ENCODE results near the gene DIPK2B. TPM values are rescaled to one million over a fixed set of nuclear protein-coding genes. Genes with fewer than 3 reads are reported as not detected.

Gene DIPK2B, protein sequence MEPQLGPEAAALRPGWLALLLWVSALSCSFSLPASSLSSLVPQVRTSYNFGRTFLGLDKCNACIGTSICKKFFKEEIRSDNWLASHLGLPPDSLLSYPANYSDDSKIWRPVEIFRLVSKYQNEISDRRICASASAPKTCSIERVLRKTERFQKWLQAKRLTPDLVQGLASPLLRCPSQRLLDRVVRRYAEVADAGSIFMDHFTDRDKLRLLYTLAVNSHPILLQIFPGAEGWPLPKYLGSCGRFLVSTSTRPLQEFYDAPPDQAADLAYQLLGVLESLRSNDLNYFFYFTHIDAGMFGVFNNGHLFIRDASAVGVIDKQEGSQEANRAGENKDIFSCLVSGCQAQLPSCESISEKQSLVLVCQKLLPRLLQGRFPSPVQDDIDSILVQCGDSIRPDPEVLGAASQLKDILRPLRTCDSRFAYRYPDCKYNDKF
- total RNA-seq (2021) (not detected in 3 replicates), Bru-seq, nascent RNA (not detected)
- long read RNA-seq, experiment 1: 0 reads
- long read RNA-seq, experiment 2: 0 reads
- long read RNA-seq, experiment 3: 0 reads

DNA sequence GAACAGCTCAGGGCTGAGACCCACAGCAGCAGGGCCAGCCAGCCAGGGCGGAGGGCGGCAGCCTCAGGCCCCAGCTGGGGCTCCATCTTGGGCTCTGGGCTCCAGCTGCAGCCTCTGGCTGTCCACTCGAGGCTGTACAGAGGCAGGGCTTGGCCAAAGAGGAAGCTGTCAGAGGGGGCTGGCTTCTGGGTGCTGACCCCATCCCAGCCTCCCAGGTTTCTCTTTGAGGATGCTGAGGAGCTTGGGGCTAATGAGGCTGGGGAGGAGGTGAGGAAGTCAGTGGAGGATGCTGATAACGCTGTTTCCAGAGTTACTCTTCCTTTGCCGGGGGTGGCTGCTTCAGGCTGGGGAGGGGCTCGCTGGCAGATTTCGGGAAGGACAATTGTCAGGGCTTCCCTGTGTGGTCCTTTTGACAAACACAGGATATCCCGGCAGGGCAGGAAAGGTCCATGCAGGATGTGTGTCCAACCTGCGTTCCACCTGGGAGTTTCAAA lies at the start of gene DIPK2B:
Gene DIPK2B, minus strand, starts transcription at position 136 of the 494 bp plus-strand sequence. Its CDS starts 50 bp downstream, at position 86.
- no peak within 1 kb of the TSS for H3K4me3 Mint-ChIP-seq
- CTCF ChIA-PET: no interaction called here
- H3K4me1 Mint-ChIP-seq: peaks cover 11% of the 10 kb centered on the region

DNA sequence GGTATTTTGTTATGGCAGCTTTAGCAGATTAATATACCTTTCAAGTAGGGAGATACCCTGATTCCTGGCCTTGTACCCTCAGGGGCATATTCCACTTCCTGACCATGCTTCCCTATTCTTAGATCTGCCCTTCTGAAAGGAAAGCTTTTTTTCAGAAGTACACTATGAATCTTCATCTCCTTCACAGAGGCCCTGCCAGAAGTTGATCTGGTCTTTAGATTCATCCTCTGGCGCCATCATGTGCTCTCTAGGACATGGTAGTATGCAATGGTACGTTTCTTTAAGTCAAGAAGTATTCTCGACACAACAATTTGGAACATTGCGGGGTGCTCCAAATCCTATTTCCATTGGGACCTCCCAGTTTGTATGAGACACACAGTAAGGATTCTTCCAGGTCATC lies 39.6 kb upstream of the DIPK2B start:
- TF ChIP-seq ZNF423 (CRISPR knock-in tag; IDR thresholded peaks at IDR 0.05): no peak
- TF ChIP-seq, protein P1, sequence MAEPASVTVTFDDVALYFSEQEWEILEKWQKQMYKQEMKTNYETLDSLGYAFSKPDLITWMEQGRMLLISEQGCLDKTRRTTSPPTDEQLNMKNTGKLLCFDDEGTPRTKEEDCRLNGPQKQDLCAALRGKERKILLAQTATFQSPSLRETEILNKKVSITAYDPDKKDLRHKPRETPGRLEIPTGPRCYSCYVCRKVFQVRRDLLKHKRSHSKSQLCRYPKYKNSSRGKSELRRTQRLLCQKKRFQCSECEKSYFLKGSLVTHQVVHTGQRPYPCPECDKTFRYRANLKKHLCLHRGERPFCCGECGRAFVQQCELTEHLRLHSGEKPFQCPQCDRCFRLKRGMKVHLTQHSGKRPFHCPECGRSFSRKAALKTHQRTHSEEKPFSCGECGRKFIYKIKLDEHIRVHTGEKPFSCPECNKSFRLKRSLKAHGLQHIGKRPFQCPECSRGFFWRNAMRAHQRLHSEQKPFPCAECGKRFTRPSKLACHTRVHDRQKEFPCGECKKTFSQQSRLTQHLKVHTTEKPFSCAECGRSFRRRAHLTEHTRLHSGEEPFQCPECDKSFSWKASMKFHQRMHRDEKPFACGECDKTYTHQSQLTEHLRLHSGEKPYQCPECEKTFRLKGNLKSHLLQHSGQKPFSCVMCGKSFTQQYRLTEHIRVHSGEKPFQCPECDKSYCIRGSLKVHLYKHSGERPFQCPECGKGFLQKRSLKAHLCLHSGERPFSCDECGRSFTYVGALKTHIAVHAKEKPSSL (CRISPR knock-in tag; conservative IDR thresholded peaks at IDR 0.05): no peak
- TF ChIP-seq, protein P2, sequence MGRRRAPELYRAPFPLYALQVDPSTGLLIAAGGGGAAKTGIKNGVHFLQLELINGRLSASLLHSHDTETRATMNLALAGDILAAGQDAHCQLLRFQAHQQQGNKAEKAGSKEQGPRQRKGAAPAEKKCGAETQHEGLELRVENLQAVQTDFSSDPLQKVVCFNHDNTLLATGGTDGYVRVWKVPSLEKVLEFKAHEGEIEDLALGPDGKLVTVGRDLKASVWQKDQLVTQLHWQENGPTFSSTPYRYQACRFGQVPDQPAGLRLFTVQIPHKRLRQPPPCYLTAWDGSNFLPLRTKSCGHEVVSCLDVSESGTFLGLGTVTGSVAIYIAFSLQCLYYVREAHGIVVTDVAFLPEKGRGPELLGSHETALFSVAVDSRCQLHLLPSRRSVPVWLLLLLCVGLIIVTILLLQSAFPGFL (CRISPR knock-in tag; IDR thresholded peaks at IDR 0.05; ENCODE audit: borderline replicate concordance): no peak
- TF ChIP-seq RORB (CRISPR knock-in tag; IDR thresholded peaks at IDR 0.05): no peak
- TF ChIP-seq ZNF396 (CRISPR knock-in tag; IDR thresholded peaks at IDR 0.05; ENCODE audit: borderline replicate concordance): no peak
- TF ChIP-seq MYBL2 (CRISPR knock-in tag; IDR thresholded peaks at IDR 0.05): no peak
- TF ChIP-seq, protein P3, sequence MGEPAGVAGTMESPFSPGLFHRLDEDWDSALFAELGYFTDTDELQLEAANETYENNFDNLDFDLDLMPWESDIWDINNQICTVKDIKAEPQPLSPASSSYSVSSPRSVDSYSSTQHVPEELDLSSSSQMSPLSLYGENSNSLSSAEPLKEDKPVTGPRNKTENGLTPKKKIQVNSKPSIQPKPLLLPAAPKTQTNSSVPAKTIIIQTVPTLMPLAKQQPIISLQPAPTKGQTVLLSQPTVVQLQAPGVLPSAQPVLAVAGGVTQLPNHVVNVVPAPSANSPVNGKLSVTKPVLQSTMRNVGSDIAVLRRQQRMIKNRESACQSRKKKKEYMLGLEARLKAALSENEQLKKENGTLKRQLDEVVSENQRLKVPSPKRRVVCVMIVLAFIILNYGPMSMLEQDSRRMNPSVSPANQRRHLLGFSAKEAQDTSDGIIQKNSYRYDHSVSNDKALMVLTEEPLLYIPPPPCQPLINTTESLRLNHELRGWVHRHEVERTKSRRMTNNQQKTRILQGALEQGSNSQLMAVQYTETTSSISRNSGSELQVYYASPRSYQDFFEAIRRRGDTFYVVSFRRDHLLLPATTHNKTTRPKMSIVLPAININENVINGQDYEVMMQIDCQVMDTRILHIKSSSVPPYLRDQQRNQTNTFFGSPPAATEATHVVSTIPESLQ (CRISPR knock-in tag; IDR thresholded peaks at IDR 0.05): no peak
- no peak for TF ChIP-seq IRF2 (CRISPR knock-in tag; IDR thresholded peaks at IDR 0.05; ENCODE audit: borderline replicate concordance, low read depth)
- no peak for TF ChIP-seq ZNF232 (CRISPR knock-in tag; IDR thresholded peaks at IDR 0.05)
- no peak for TF ChIP-seq FOXP1 (CRISPR knock-in tag; IDR thresholded peaks at IDR 0.05; ENCODE audit: borderline replicate concordance)
- TF ChIP-seq NFE2L1 (CRISPR knock-in tag; IDR thresholded peaks at IDR 0.05): no peak
- TF ChIP-seq TCF7 (CRISPR knock-in tag; IDR thresholded peaks at IDR 0.05; ENCODE audit: low read depth): no peak
- TF ChIP-seq, protein P4, sequence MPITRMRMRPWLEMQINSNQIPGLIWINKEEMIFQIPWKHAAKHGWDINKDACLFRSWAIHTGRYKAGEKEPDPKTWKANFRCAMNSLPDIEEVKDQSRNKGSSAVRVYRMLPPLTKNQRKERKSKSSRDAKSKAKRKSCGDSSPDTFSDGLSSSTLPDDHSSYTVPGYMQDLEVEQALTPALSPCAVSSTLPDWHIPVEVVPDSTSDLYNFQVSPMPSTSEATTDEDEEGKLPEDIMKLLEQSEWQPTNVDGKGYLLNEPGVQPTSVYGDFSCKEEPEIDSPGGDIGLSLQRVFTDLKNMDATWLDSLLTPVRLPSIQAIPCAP (CRISPR knock-in tag; IDR thresholded peaks at IDR 0.05): no peak
- TF ChIP-seq, protein P5, sequence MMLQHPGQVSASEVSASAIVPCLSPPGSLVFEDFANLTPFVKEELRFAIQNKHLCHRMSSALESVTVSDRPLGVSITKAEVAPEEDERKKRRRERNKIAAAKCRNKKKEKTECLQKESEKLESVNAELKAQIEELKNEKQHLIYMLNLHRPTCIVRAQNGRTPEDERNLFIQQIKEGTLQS (CRISPR knock-in tag; conservative IDR thresholded peaks at IDR 0.05): no peak
- TF ChIP-seq, protein P6, sequence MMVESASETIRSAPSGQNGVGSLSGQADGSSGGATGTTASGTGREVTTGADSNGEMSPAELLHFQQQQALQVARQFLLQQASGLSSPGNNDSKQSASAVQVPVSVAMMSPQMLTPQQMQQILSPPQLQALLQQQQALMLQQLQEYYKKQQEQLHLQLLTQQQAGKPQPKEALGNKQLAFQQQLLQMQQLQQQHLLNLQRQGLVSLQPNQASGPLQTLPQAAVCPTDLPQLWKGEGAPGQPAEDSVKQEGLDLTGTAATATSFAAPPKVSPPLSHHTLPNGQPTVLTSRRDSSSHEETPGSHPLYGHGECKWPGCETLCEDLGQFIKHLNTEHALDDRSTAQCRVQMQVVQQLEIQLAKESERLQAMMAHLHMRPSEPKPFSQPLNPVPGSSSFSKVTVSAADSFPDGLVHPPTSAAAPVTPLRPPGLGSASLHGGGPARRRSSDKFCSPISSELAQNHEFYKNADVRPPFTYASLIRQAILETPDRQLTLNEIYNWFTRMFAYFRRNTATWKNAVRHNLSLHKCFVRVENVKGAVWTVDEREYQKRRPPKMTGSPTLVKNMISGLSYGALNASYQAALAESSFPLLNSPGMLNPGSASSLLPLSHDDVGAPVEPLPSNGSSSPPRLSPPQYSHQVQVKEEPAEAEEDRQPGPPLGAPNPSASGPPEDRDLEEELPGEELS (CRISPR knock-in tag; IDR thresholded peaks at IDR 0.05): no peak
- no peak for TF ChIP-seq TEAD4 (CRISPR knock-in tag; IDR thresholded peaks at IDR 0.05)
- ChIA-PET CTCF (no interaction called here), POLR2A (no interaction called here)
- Mint-ChIP-seq H3K4me1 (no peaks in the 10 kb centered on the region), H3K36me3 (no peaks in the 10 kb centered on the region), H3K27ac (no peak overlapping the region), H3K4me3 (no peak overlapping the region), H3K9me3 (peaks cover 11% of the 10 kb centered on the region; the same call in 1 of the 2 replicates), H3K27me3 (ENCODE audit: low read depth) (no peaks in the 10 kb centered on the region)
- ATAC-seq: no peak
- DNase-seq (ENCODE audit: low spot score): no peak

More for the DNA sequence above, at the start of gene DIPK2B:
- no peak for DNase-seq (ENCODE audit: low spot score)
- POLR2A ChIA-PET: no interaction called here
- no peak for ATAC-seq
- Mint-ChIP-seq H3K9me3 (peaks cover 6% of the 10 kb centered on the region), H3K27me3 (ENCODE audit: low read depth) (no peaks in the 10 kb centered on the region), H3K36me3 (peaks cover 3% of the 10 kb centered on the region; the same call in 1 of the 2 replicates), H3K27ac (no peak within 1 kb of the TSS)
- TF ChIP-seq TEAD1 (CRISPR knock-in tag; IDR thresholded peaks at IDR 0.05): no peak
- TF ChIP-seq, protein P7, sequence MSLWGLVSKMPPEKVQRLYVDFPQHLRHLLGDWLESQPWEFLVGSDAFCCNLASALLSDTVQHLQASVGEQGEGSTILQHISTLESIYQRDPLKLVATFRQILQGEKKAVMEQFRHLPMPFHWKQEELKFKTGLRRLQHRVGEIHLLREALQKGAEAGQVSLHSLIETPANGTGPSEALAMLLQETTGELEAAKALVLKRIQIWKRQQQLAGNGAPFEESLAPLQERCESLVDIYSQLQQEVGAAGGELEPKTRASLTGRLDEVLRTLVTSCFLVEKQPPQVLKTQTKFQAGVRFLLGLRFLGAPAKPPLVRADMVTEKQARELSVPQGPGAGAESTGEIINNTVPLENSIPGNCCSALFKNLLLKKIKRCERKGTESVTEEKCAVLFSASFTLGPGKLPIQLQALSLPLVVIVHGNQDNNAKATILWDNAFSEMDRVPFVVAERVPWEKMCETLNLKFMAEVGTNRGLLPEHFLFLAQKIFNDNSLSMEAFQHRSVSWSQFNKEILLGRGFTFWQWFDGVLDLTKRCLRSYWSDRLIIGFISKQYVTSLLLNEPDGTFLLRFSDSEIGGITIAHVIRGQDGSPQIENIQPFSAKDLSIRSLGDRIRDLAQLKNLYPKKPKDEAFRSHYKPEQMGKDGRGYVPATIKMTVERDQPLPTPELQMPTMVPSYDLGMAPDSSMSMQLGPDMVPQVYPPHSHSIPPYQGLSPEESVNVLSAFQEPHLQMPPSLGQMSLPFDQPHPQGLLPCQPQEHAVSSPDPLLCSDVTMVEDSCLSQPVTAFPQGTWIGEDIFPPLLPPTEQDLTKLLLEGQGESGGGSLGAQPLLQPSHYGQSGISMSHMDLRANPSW (CRISPR knock-in tag; conservative IDR thresholded peaks at IDR 0.05; ENCODE audit: low read depth): no peak
- no peak for TF ChIP-seq NFE2L1 (CRISPR knock-in tag; IDR thresholded peaks at IDR 0.05)
- TF ChIP-seq GABPB1 (CRISPR knock-in tag; IDR thresholded peaks at IDR 0.05): no peak
- TF ChIP-seq ESRRA (CRISPR knock-in tag; IDR thresholded peaks at IDR 0.05; ENCODE audit: borderline replicate concordance): no peak
